Activated T-cell treated with anti-CD3 and anti-CD28 coated beads, Interleukin-2, amount 50 U/mL, for 1 hour (primary cell): ENCODE data around the gene TTC21A.

Experiments
- DNase-seq: peaks from one replicate; pipeline ENCODE4 v3.0.0-alpha.2; 2020

Gene TTC21A

GRCh38 chr3:39098473-39099000 lies 8.9 kb upstream of the TTC21A start:
- DNase-seq, result no peak

- no peak for DNase-seq
Observed at GRCh38 chr3:39099242-39099641, 8.2 kb upstream of the TTC21A start.

GRCh38 chr3:39099738-39100499 lies 7.6 kb upstream of the TTC21A start:
- DNase-seq, result no peak

GRCh38 chr3:39100500-39100886 lies 7.0 kb upstream of the TTC21A start:
- DNase-seq, result no peak

- peak; percentile 50 for DNase-seq
Observed at GRCh38 chr3:39101022-39101689, 6.3 kb upstream of the TTC21A start.

GRCh38 chr3:39102504-39103323 lies 4.8 kb upstream of the TTC21A start:
- no peak for DNase-seq

GRCh38 chr3:39103324-39103693 lies 4.2 kb upstream of the TTC21A start:
- no peak for DNase-seq

GRCh38 chr3:39103791-39104552 lies 3.5 kb upstream of the TTC21A start:
- no peak for DNase-seq

GRCh38 chr3:39104961-39105686 lies 2.4 kb upstream of the TTC21A start:
- no peak for DNase-seq

GRCh38 chr3:39105687-39106063 lies 1.8 kb upstream of the TTC21A start:
- DNase-seq, result no peak

GRCh38 chr3:39106281-39106811 lies 1.1 kb upstream of the TTC21A start:
- no peak for DNase-seq

- DNase-seq, result no peak
Observed at GRCh38 chr3:39106851-39107387, 561 bp upstream of the TTC21A start.

GRCh38 chr3:39108200-39108710 lies 775 bp downstream of the TTC21A start:
- DNase-seq, result no peak

GRCh38 chr3:39109086-39109485 lies 1.6 kb downstream of the TTC21A start:
- no peak for DNase-seq

- DNase-seq, result no peak
Observed at GRCh38 chr3:39110041-39110639, 2.7 kb downstream of the TTC21A start.

- no peak for DNase-seq
Observed at GRCh38 chr3:39112113-39112512, 4.6 kb downstream of the TTC21A start.

- DNase-seq, result no peak
Observed at GRCh38 chr3:39112535-39112934, 5.1 kb downstream of the TTC21A start.

GRCh38 chr3:39113291-39113690 lies 5.8 kb downstream of the TTC21A start:
- DNase-seq, result no peak

- DNase-seq, result no peak
Observed at GRCh38 chr3:39114456-39114855, 7.0 kb downstream of the TTC21A start.

GRCh38 chr3:39115870-39116269 lies 8.4 kb downstream of the TTC21A start:
- DNase-seq, result no peak

- no peak for DNase-seq
Observed at GRCh38 chr3:39118079-39118478, 10.6 kb downstream of the TTC21A start.
